Skin of body (tissue), 2 donors: ENCODE measurements around the gene DBP. TPM values are rescaled to one million over a fixed set of nuclear protein-coding genes. Genes with fewer than 3 reads are reported as not detected.

Source experiments
- DNase-seq: peaks from one replicate; lab custom pipeline; 2025; lab: John Stamatoyannopoulos, UW
- total RNA-seq: library from RNA; depleted of rRNA; stranded (reverse); fragments of >200 nt; gene quantifications from one replicate; pipeline ENCODE4 v1.2.3, GENCODE V29; 2014

The DBP gene
- total RNA-seq, 1 donor from 2014 or later: 5.7 TPM

DNA sequence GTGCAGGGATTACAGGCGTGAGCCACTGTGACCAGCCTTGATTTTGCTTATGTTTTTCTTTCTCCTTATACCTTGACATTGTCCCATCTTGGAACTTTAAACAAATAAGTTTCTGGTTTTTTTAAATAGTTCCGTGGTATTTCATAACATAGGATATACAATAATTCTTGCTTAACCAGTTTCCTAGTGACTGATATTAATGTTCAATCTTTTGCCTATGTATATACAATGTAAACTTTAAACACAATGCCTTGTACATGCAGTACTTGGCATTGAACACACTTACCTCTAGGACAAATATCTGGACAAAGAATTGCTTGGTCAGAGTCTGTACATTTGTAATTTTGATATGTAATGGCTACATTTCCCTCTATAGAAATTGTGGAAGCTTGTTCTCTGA lies 55.0 kb downstream of the DBP start:
- no peak for DNase-seq

Other genes starting within 250 kb of the DBP start
- 46.5 TPM for gene KDELR1, start 245.8 kb downstream of the DBP start, total RNA-seq
- gene GRIN2D, start 243.7 kb downstream of the DBP start, total RNA-seq: 1.1 TPM
- 8.3 TPM for gene GRWD1, start 191.4 kb downstream of the DBP start, total RNA-seq
- gene KCNJ14, start 181.8 kb downstream of the DBP start, total RNA-seq: 1.2 TPM
- 27.4 TPM for gene CYTH2, start 168.0 kb downstream of the DBP start, total RNA-seq
- gene LMTK3, start 125.5 kb downstream of the DBP start, total RNA-seq: 0.79 TPM
- gene SULT2B1, start 85.2 kb downstream of the DBP start, total RNA-seq: 16.2 TPM
- 0.20 TPM for gene SPACA4, start 30.6 kb downstream of the DBP start, total RNA-seq
- 2.0 TPM for gene FAM83E, start 22.3 kb downstream of the DBP start, total RNA-seq
- 1,454 TPM for gene RPL18, start 18.2 kb downstream of the DBP start, total RNA-seq
- gene SPHK2, start 17.9 kb downstream of the DBP start, total RNA-seq: 4.6 TPM
- 2.3 TPM for gene CA11, start 8.8 kb upstream of the DBP start, total RNA-seq
- gene NTN5, start 35.6 kb upstream of the DBP start, total RNA-seq: 0.30 TPM
- 0.59 TPM for gene FUT2, start 58.6 kb upstream of the DBP start, total RNA-seq
- 1.7 TPM for gene MAMSTR, start 82.3 kb upstream of the DBP start, total RNA-seq
- gene RASIP1, start 103.2 kb upstream of the DBP start, total RNA-seq: 6.5 TPM
- 0.10 TPM for gene IZUMO1, start 109.5 kb upstream of the DBP start, total RNA-seq
- gene FUT1, start 115.3 kb upstream of the DBP start, total RNA-seq: 2.9 TPM
- gene FGF21, start 118.1 kb upstream of the DBP start, total RNA-seq: not detected
- 19.0 TPM for gene BCAT2, start 173.7 kb upstream of the DBP start, total RNA-seq
- gene HSD17B14, start 199.1 kb upstream of the DBP start, total RNA-seq: 3.4 TPM
- gene PLEKHA4, start 231.2 kb upstream of the DBP start, total RNA-seq: 8.4 TPM
- gene PPP1R15A, start 235.0 kb upstream of the DBP start, total RNA-seq: 58.4 TPM